GM18951 (cell line): Measurements from ENCODE around the gene DDX21.
"Not testable (repeated sequence)": the region's sequence is repeated elsewhere in the genome, so short reads cannot be mapped to it uniquely, and the experiment has no call there.

Experiments used
- POLR2A ChIP-seq: IDR thresholded peaks from 4 replicates; pipeline ENCODE4 v1.6.1; 2011; ENCODE audit warnings: mild to moderate bottlenecking; ENCODE audit not compliant: insufficient read length, insufficient read depth; ENCODE audit errors: extremely low read depth
- in situ Hi-C: fragments of 300-500 bp; cut with MboI; formaldehyde crosslinking; loops from one replicate; pipeline ENCODE4 v1.12.0; 2022; ENCODE audit warnings: low sequenced_read_pairs, mixed read lengths, inconsistent platforms; ENCODE audit not compliant: unreplicated experiment

The DDX21 gene

GRCh38 chr10:68955832-68956532, at the start of gene DDX21:
Gene DDX21 (plus strand): TSS chr10:68956170. CDS start chr10:68956226, 56 bp downstream.
- peak; percentile 82 for TF ChIP-seq POLR2A
- in situ Hi-C loops = no loop called here

DNA sequence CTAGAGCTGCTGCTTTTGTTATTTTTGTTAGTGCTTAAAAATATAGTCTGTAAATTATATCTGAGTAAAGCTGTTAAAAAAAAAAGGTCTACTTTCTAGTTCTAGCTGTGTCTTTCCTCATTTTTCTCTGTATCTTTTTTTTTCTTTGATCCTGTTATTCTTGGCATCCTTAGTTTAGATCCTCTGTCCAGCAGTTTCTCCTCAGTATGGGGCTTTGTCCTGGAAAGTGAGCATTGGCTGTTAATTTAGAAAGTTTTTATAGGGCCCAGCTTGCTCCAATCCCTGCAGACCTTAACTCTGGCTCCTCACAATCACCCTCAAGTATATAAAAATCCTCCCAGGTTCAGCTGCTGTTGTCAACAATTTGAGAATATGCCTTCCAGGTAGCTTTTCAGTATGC, 31.4 kb upstream of the DDX21 start:
- TF ChIP-seq POLR2A = no peak

GRCh38 chr10:68925489-68925888, 30.5 kb upstream of the DDX21 start:
- in situ Hi-C loops = no loop called here

More for the DNA sequence above, 31.4 kb upstream of the DDX21 start:
- in situ Hi-C loops = no loop called here

DNA sequence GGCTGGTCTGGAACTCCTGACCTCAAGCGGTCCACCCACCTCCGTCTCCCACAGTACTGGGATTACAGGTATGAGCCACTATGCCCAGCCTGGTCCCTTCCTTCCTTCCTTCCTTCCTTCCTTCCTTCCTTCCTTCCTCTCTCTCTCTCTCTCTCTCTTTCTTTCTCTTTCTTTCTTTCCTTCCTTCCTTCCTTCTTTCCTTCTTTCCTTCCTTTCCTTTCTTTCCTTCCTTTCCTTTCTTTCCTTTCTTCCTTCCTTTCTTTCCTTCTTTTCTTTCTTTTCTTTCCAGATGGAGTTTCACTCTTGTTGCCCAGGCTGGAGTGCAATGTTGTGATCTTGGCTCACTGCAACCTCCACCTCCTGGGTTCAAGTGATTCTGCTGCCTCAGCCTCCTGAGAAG, 26.8 kb upstream of the DDX21 start:
- in situ Hi-C loops = not testable (repeated sequence)

More at GRCh38 chr10:68925489-68925888, 30.5 kb upstream of the DDX21 start:
- TF ChIP-seq POLR2A = no peak

DNA sequence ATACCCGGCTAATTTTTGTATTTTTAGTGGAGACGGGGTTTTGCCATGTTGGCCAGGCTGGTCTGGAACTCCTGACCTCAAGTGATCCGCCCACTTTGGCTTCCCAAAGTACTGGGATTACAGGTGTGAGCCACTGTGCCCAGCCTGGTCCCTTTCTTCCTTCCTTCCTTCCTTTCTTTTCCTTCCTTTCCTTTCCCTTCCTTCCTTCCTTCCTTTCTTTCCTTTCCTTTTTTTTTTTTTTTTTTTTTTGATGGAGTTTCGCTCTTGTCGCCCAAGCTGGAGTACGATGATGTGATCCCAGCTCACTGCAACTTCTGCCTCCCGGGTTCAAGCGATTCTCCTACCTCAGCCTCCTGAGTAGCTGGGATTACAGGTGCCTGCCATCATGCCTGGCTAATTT, 26.1 kb upstream of the DDX21 start:
- in situ Hi-C loops = not testable (repeated sequence)

- in situ Hi-C loops = not testable (repeated sequence)
Observed at GRCh38 chr10:68932860-68933259, 23.1 kb upstream of the DDX21 start.

DNA sequence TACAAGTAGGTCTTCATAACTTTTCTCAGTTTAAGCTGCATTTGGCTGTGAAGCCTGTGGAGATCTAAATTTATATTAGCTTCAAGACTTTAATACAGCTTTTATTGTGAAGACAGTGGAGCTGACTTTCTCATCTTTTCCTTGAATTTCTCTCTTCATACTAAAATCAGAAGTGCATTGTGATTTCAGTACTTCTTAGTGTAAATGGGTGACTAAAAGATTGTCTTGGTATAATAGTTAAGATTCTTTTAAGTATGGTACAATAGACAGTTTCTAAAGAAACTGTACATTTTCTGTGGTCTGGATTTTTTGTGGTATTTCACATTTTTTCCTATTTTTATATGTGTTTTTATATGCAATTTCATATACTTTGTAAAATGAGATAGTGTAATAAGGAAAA, 21.0 kb upstream of the DDX21 start:
- no peak for TF ChIP-seq POLR2A
- in situ Hi-C loops = no loop called here

- TF ChIP-seq POLR2A = no peak
- in situ Hi-C loops = no loop called here
Observed at GRCh38 chr10:68938117-68938516, 17.9 kb upstream of the DDX21 start.

DNA sequence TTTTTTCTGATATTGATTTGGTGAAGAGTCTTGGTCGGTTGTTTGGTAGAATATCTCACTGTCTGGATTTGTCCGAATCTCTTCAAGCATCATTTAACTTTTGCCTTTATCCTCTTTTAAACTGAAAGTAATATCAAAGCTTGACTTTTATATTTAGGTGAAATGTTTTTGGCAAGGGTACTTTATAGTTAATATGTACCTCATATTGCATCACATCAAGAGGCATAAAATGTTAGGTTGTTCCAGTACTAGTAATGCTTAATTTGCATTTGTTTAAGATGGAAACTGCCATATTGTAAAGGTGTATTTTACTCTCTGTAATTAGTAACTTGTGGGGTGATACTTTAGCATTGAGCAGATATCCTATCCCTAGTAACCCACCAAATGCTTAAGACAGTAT, 17.1 kb upstream of the DDX21 start:
- in situ Hi-C loops = no loop called here
- TF ChIP-seq POLR2A = no peak

DNA sequence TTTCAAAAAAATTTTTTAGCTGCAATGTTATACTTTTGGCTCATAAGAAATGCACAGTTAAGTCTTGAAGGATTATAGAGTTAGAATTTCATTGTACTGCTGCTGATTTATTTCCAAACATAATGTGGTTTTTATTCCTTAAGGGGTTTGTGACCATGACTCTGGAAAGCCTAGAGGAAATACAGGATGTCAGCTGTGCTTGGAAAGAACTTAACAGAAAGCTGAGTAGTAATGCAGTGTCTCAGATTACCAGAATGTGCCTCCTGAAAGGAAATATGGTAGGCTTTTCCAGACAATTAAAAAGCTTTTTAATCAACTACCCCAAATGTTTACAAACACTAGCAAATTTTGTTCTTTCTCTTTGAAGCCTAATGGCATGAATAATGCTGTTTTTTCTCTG, 15.1 kb upstream of the DDX21 start:
- in situ Hi-C loops = not testable (repeated sequence)

DNA sequence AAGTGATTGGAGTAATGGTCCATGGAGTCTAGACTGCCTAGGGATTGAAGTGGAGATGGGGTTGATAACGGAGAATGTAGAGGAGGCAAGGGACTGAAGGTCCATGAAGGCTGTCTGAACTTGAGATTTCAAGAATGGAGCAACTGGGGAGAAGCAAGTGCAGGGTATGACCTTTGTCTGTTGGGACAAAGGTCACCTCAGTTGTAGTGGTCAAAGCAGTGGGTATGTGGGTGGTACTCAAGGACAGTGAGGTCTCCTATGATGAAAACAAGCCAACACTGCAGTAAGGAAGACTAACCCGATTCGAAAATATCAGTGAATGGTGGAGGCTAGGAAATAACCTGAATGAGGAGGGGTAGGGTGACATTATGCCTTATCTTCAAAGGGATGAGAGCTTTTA, 5.4 kb upstream of the DDX21 start:
- in situ Hi-C loops = no loop called here
- no peak for TF ChIP-seq POLR2A

GRCh38 chr10:68954904-68955303, 1.1 kb upstream of the DDX21 start:
- in situ Hi-C loops = no loop called here
- TF ChIP-seq POLR2A = no peak

DNA sequence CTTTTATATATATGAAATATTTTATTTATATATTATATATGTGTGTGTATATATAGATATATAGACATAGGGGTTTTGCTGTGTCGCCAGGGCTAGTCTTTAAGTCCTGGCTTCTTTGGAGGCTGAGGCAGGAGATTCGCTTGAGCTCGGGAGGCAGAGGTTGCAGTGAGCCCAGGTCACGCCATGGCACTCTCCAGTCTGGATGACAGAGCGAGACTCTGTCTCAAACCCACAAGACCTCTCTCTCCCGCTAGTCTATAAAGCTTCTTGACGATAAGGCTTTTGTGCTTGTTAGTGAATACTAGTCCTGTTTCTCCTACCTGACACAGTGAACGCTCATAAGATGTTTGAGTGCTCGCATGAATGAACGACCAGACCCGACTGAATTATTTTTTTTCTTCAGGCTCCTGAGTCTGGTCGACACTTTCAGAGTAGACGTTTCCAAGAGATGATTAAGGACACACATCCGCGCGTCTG, 577 bp upstream of the DDX21 start:
- TF ChIP-seq POLR2A = no peak
- in situ Hi-C loops = no loop called here

- no peak for TF ChIP-seq POLR2A
- in situ Hi-C loops = no loop called here
Observed at GRCh38 chr10:68957284-68957615, 1.3 kb downstream of the DDX21 start.

DNA sequence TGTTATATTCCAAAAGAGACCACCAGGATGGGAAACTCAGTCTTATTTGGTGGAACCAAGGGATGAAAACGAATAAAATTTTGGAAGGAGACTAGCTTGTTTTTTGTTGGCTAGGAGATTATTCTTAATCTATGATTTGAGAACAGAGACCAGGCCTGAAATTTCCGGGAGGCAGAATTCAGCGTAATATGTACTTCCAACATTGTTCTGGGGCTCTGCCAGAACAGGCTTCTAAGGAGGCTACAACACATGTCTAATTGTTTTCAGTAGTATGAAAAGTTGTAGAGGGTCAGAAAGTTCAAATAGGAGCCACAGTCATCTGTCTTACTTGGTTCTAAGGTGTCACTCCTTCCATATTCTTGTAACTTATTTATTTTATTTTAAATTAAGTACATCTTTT, 1.7 kb downstream of the DDX21 start:
- in situ Hi-C loops = no loop called here
- TF ChIP-seq POLR2A = no peak
